Right kidney (tissue), 1 donor: ENCODE data around the gene CDH12.
"Not testable (repeated sequence)": the region's sequence is repeated elsewhere in the genome, so short reads cannot be mapped to it uniquely, and the experiment has no call there.

Experiments
- DNase-seq: peaks from one replicate; pipeline ENCODE4 v3.0.0-alpha.2; 2016

Gene CDH12

DNA sequence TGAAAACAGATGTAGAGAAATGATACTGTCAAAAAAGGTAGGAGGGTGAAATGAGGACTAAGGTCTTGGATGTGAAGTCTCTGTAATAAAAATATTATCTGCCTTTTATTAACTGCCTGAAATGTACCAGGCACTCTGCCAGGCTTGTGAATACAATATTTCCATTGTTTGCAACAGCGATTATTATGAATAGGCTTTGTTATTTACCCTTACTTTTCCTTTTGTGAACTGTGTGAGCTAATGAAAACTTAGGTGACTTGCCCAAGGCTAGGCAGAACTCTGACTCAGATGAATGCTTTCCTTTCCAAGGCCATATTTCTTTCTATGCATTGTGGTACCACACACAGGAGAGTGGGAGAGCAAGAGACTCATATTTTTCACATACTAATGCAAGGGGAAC is 204.1 kb downstream of the CDH12 start:
- no peak for DNase-seq

- no peak for DNase-seq
Observed at GRCh38 chr5:22644859-22645258, 208.3 kb downstream of the CDH12 start.

- DNase-seq: no peak
Observed at GRCh38 chr5:22643356-22643755, 209.8 kb downstream of the CDH12 start.

DNA sequence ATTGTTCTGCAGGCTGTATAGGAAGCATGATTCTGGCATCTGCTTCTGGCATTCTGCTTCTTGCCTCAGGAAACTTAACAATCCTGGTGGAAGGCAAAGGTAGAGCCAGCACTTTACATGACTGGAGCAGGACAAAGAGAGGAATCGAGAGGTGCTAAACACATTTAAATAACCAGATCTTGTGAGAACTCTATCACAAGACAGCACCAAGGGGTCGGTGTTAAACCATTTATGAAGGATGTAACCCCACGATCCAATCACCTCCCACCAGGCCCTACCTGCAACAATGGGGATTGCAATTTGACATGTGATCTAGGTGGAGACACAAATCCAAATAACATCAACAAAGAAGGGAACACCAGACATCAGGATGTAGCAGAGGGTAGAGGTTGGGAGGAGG is 221.5 kb downstream of the CDH12 start:
- DNase-seq: no peak

DNA sequence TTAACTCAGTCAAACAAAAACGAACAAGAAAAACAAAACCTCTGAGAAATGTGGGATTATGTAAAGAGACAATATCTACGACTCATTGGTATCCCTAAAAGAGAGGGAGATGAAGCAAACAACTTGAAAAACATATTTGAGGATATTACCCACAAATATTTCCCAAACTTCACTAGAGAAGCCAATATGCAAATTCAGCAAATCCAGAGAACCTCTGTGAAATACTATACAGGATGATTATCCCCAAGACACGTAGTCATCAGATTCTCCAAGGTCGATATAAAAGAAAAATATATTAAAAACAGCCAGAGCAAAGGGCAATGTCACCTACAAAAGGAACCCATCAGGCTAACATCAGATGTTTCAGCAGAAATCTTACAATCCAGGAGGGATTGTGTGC is 226.1 kb downstream of the CDH12 start:
- DNase-seq: no peak

- DNase-seq: no peak
Observed at GRCh38 chr5:22625451-22625850, 227.7 kb downstream of the CDH12 start.

DNA sequence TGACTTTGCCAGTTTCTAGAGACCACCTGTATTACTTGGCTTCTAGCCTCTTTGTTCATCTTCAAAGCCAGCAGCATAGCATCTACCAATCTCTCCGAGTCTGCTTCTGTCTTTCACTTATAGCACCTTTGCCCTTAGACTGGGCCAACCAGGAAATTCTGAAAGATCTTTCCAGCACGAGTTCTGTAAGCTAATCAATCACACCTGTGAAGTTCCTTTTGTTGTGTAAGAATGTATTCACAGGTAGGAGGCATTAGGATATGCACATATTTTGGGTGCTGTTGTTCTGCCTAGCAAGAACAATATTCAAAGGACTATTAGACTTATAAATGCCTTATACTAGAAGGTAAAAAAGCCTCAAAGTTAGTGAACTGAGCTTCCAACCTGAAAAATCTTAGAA is 232.1 kb downstream of the CDH12 start:
- DNase-seq: no peak

- no peak for DNase-seq
Observed at GRCh38 chr5:22615964-22616363, 237.2 kb downstream of the CDH12 start.

- no peak for DNase-seq
Observed at GRCh38 chr5:22614486-22615094, 238.6 kb downstream of the CDH12 start.

- no peak for DNase-seq
Observed at GRCh38 chr5:22612928-22613327, 240.2 kb downstream of the CDH12 start.

GRCh38 chr5:22611327-22611726 is 241.8 kb downstream of the CDH12 start:
- DNase-seq: no peak

DNA sequence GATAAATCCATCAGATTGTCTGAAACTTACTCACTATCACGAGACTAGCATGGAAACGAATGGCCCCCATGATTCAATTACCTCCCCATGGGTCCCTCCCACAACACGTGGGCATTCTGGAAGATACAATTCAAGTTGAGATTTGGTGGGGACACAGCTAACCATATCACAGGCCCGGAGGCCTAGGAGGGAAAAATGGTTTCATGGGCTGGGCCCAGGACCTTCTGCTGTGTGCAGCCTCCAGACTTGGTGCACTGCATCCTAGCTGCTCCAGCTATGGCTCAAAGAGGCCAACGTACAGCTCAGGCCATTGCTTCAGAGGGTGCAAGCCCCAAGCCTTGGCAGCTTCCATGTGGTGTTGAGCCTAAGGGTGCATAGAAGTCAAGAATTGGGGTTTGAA is 245.6 kb downstream of the CDH12 start:
- not testable (repeated sequence) for DNase-seq

DNA sequence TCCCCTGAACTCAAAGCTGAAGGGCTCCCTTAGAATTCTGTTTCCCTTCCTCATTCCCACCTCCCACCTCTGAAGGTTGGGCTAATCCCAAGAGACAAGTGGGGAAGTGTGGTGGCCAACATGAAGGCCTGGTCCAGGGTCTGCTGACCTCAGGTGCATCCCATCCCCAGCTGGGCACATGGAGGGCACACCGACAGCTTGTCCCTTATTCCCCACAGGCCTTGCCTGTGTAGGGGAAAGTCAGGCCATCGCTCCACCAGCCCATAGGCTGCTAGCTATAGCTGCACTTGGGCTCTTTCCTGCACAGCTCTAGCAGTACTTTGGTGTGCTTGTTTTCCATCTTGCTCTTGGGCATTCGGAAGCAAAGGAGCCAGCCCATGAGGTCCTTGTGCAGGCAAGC is 247.7 kb downstream of the CDH12 start:
- no peak for DNase-seq

DNA sequence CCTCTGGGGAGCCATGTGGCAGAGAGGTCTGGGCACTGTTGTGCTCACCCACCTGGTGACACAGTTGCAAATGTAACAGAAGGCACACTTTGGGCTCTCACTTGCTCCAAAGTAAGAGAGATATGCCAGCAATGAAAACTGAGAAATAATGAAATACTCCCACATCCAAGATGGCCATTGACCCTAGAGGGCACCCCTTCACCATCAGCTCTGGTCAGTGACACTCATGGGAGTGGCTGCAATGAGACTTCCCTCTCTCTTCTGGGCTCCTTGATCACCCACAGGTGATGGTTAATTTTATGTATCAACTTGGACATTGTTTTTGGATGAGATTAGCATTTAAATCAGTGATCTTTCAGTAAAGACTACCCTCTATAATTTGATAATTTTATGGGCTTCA is 248.4 kb downstream of the CDH12 start:
- no peak for DNase-seq

DNA sequence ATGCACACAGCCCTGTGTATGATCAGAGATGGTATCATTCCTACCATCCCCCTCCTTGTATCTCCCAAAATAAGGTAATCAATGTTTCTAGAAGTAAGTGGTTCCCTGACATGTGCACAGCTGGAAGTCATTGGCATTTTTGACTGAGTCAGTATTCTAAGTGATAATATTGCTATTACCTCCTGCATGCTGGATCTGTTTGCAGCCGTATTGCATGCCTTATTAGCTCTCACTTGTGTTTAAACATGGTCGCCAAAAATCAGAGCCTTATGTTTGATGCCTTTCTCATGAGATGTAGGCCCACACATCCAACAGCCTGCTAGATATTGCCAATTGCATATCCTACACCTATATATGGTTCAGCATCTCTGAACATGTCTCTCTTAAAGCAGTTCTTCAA is 254.3 kb downstream of the CDH12 start:
- DNase-seq: no peak

DNA sequence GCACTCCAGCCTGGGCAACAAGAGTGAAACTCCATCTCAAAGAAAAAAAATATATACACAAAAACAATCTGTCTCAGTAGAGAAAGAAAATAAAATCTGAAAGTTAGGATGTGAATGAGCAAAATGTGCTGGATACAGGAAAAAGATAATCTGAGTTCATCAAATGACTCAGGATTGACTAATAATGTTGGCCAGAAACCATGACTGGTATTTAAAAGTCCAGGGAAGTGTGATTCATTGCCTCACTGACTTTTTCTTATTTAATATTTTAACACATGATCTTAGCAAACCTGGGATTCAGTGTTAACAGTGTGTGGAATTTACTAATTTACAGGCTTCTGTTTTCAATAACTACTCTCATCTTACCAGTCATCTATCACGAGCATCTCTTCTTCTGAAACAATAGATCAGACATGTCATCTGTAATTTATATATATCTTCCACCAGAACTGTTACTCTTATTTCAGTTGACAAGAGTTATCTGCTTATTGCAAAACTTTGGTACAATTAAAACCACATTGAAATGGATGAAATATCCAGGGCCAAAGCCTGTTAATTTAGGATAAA is 256.7 kb downstream of the CDH12 start:
- no peak for DNase-seq

DNA sequence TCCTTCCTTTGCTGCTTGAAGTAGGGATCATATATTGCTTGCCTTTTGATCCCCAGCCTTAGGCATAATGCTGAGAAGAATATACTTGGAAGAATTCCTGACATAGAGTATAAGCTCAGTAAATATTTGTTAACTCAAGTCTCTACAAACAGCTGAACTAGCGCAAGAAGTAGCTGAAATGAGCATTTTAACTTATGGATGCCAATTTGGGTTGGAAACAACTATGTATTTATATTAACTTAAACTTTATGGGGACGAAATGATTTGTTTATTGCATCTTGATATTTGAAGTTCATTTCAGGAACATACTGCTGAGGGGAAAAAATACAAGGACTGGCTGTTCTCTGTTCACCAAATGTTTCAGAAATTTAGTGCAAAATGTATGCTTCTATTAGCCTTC is 258.7 kb downstream of the CDH12 start:
- DNase-seq: no peak

- no peak for DNase-seq
Observed at GRCh38 chr5:22593592-22593991, 259.6 kb downstream of the CDH12 start.

- no peak for DNase-seq
Observed at GRCh38 chr5:22591461-22591860, 261.7 kb downstream of the CDH12 start.

DNA sequence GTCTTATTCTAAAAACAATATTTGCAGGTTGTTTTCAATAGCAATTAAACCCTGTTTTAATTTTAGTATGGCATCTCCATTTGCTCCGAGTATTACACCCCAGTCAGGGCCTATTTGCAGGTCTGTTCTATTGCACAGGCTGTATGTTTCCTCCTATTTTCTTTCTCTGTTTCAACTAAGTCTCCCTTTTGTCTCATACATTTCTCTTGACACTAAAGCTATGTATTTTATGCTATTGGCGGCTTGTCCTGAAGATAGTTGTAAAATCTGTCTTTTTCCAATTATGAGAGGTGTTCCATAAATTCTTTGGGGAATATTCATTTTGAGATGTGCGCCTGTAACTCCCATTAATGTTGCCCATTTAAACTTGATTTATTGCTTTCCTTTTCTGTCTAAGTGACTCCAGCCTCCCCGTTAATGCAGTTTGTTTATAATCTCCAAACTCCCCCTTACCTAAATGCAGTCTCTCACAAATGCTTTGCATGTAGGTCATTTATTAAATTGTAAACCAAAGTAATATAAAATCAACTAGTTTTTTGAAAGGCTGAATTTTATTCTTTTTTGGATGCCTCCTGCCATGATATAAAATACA is 262.4 kb downstream of the CDH12 start:
- no peak for DNase-seq

- no peak for DNase-seq
Observed at GRCh38 chr5:22577711-22578110, 275.4 kb downstream of the CDH12 start.

DNA sequence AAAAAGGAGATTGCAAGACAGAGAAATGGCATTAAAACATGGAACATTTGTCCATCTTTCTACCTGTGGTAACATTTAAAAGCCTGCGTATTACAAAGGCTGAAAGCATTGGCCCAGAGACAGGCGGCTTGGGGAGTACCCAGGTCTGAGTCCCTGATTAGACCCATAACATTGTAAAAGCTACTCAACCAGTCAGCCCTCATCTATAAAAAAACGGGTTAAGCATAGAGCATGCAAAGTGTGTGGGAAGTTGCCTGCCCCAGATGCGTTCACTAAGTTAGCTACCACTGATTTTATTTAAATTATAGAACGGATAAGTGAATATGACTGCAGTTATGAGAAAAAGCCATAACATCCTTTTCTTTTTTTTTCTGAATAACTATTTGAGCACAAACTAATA is 276.1 kb downstream of the CDH12 start:
- no peak for DNase-seq

- DNase-seq: no peak
Observed at GRCh38 chr5:22572941-22573340, 280.2 kb downstream of the CDH12 start.

GRCh38 chr5:22567983-22568382 is 285.2 kb downstream of the CDH12 start:
- no peak for DNase-seq

DNA sequence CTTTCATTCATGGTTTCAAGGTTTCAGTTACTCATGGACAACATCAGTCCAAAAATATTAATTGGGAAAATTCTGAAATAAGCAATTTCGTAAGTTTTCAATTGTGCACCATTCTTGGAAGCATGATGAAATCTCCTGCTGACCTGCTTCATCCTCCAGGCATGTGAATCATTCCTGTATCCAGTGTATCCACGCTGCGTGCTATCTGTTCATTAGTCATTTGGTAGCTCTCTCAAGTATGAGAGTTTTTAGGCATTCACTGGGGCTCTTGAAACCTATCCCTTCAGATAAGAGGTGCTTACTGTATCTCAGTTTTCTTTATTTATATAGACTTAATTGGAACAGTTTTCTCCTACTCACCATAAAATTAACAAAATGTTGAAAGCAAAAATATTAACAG is 293.0 kb downstream of the CDH12 start:
- no peak for DNase-seq
